Measurements from ENCODE around the gene TSACC.
A peak's percentile ranks its signal among the peaks of the same experiment; 100 is the strongest.
"Not testable (repeated sequence)": the region's sequence is repeated elsewhere in the genome, so short reads cannot be mapped to it uniquely, and the experiment has no call there.

Gene TSACC
- 0.05 to 0.39 (median 0.11) reads per million in 3 experiments for total RNA-seq

DNA sequence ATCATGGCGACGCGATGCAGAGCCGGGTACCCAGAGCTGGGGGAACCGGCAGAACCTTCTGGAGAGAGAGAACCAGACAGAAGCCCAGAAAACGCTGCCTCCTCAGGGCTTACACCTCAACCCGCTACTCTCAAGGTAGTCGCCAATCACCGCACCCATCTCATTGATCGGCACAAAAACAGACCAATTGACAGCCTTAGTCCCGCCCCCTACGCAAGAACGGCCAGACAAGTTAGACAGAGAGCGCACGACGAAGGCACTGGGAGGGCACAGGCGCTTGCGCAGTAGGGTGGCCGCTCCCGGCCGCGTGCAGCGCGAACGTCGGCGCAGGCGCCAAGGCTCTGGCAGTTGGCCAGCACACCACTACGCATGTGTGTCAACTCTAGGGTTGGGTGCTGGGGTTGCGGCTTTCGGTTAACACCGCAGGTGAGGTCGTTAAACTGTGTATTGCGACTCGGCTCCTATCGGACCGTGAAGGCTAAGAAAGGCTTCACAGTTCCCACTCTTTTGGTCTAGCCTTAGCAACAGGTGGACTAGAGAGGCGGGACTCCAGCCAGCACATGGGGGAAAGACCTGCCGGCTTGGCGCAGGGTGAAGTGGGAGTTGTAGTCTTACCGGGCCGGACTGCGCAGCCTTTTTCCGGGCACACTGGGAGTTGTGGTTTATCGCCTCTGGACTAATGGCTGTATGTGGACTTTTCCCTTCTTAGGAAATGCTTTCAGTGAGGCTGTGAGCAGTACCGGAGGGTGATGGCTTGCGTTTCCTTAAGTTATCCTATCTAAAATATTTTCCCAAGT, at the start of gene TSACC, which contains the start of gene CCT3:
Gene TSACC, plus strand, starts transcription at position 347 of the 797 bp plus-strand sequence. CDS start 1,232 bp downstream, outside the sequence.
Gene CCT3, minus strand, starts transcription at position 113 of the 797 bp plus-strand sequence. Its CDS starts 108 bp downstream, at position 5.
- DNase-seq: peak; percentile 100

GRCh38 chr1:156289857-156290256, 48.5 kb upstream of the TSACC start:
- no peak for DNase-seq

DNA sequence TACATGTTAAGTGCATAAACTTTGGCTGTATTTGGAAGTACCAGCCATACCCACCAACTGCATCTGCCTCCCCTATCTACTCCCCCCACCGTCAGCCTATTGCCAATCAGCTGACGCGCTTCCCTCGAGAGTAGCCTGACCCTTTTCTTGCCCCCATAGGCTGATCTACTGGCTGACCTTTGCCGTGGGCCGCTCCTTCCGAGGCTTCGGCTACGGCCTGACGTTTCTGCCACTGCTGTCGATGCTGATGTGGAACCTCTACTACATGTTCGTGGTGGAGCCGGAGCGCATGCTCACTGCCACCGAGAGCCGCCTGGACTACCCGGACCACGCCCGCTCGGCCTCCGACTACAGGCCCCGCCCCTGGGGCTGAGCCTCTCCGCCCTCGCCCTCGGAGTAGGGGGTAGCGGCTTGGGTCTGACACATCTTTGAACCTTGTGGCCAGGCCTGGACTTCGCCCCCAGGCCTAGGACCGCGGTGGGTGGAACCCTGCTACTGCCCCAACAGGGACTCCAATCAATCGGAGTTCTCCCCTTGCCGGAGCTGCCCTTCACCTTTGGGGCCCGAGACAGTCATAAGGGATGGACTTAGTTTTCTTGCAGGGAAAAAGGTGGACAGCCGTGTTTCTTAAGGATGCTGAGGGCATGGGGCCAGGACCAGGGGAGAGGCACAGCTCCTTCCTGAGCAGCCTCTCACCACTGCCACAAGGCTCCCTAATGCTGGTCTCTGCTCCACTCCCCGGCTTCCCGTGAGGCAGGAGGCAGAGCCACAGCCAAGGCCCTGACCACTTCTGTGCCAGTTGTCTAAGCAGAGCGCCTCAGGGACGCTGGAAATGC, 46.9 kb upstream of the TSACC start:
- DNase-seq: no peak

DNA sequence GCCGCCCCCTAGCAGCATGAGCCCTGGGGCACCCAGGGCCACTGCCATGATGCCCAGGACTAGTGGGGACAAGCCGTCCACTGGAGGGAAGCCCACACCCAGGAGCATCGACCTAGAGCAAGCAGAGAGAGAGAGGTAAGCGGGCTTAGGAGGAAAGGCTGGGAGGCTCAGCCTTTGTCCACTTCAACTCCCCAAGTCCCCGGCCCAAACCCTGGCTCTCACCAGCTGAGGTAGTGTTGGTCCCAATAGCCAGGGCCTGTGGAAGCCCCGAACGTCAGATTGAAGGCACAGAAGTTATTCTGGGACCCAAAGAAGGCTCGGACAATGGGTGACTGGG, 45.3 kb upstream of the TSACC start:
- DNase-seq: no peak

GRCh38 chr1:156293895-156294294, 44.4 kb upstream of the TSACC start:
- DNase-seq: no peak

- DNase-seq: peak; percentile 57
Measured at GRCh38 chr1:156295391-156295947, 42.9 kb upstream of the TSACC start, which contains the start of gene GLMP. TSS of gene GLMP (minus strand) at chr1:156295679. CDS start at chr1:156295645, 34 bp downstream.

- no peak for DNase-seq
Measured at GRCh38 chr1:156298852-156299357, 39.4 kb upstream of the TSACC start, which contains the start of gene VHLL. TSS of gene VHLL (minus strand) at chr1:156299307. CDS start at chr1:156299189, 118 bp downstream.

- no peak for DNase-seq
Measured at GRCh38 chr1:156303241-156303640, 35.1 kb upstream of the TSACC start.

- DNase-seq: no peak
Measured at GRCh38 chr1:156305215-156305614, 33.1 kb upstream of the TSACC start.

- no peak for DNase-seq
Measured at GRCh38 chr1:156308078-156308477, 30.2 kb upstream of the TSACC start.

GRCh38 chr1:156310962-156311361, 27.4 kb upstream of the TSACC start:
- DNase-seq: no peak

DNA sequence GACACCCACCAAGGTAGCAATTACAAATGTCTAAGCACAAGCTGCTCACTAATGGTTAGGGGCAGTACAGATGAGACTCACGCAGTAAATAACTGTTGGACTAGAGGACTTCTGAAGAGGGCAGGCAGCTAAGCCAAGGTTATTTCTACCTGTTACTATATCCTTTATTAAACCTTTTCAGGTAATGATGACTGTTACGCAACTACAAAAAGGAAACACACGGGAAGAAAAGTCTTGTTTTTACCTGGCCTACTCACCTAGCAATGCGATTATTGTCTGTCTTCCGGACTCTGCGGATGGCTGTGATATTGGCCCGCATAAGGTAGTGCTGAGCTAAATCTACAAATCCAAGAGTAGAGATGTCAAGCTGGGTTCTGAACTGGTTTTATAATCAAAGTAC, 21.4 kb upstream of the TSACC start:
- DNase-seq: no peak

GRCh38 chr1:156319664-156320063, 18.7 kb upstream of the TSACC start:
- no peak for DNase-seq

GRCh38 chr1:156320560-156320959, 17.8 kb upstream of the TSACC start:
- DNase-seq: no peak

DNA sequence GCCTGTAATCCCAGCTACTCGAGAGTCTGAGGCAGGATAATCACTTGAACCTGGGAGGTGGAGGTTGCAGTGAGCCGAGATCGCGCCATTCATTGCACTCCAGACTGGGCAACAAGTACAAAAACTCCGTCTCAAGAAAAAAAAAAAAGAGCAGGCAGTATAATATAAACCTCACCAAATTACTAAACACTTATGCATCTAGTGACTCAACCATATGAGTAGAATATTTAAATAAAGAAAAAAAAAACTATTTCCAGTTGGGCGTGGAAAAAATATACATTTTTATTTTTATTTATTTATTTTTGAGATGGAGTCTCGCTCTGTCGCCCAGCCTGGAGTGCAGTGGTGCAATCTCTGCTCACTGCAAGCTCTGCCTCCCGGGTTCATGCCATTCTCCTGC, 15.1 kb upstream of the TSACC start:
- not testable (repeated sequence) for DNase-seq

DNA sequence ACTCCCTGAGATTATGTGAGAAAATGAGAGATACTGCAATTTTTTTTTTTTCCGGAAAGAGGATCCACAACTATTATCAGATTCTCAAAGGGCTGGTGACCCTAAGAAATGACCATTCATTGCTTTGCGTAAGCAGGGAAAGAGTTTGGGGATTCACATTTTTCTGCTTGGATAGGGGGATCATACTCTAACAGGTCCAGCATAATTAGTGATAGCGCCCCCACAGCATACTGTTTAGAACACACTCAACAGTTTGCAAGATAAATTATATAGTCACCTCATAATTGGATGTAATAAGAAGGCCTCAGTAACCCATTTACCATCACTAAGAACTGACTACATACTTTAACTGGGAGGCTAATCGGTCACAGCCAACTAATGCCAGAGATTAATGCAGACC, 2.1 kb upstream of the TSACC start:
- no peak for DNase-seq

GRCh38 chr1:156337052-156337887, 1.1 kb upstream of the TSACC start:
- no peak for DNase-seq

GRCh38 chr1:156337888-156338179, 492 bp upstream of the TSACC start:
- no peak for DNase-seq

DNA sequence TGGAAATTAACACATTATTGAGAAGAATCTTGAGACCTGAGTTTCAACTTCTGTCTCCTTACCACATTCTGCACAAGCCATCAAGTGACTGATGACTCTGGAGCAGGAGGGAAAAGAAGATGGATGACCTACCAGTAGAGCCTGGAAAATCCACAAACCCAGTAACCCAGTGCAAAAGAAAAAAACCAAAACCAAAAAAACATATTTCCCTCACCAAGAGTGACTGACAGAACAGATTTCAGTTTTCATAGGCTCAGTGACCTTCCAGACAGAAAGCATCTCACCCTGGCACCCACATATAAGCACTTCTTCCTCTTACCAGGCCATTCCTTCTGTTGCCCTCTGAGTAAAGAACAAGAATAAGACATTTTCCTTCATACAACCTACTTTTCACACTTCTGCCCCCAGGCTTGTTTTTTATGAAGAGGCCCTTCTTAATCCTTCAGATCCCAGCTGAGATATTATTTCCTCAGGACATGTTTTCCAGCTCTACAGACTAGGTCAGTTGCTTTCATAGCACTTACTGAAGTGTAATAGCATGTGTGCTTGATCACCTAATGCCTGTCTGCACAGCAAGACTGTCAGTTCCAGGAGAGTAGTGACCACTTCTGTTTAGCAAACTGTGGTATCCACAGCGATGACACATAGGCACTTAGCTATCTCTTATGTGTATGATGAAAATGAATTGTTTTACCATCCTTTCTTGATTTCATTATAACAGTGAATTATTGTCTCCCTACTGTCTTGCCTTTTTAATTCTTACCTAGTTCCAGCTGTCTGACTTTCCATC, 4.0 kb downstream of the TSACC start:
- no peak for DNase-seq

DNA sequence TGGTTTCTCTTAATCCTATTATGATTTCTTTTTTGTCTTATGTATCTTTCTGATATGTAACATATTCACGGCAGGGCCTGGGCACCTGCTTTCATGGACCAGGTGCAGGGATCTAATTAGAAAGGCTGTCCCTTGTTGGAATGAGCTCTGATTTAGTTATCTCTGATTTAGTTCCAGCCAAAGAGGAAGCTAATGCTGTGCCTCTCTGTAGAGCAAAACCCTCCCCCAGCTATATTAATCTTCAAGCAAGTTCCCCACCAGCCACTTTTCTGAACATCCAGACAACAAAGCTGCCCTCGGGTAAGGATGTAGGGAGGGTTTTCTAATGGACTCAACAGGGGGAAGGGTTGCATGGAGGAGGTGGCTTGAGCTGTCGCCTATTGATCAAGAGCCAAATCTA, 6.1 kb downstream of the TSACC start:
- DNase-seq: no peak

- not testable (repeated sequence) for DNase-seq
Measured at GRCh38 chr1:156346035-156346434, 7.7 kb downstream of the TSACC start.
